ENCODE results near the gene GOLGB1.

DNA sequence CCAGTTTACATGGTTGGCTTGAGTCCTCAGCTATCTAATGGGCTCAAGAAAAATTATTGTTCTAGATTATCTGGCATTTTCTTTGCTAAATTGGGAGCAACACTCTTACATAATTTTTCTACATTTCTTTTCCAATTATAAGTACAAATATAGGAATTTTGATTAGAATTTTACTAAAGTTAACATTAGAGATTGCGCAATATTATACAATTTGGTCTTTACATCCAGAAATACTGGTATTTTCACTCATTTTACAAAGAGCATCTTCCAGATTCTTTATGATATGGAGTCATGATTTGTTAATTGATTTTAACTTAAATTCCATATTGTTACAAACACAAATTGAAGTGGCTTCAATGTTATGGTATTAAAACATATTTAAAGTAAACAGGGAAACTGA, 19.7 kb upstream of the GOLGB1 start:
- no peak for TF ChIP-seq MAX (IDR thresholded peaks at IDR 0.05; ENCODE audit: low read depth, low read length)
- no peak for TF ChIP-seq GABPA (IDR thresholded peaks at IDR 0.05; ENCODE audit: low read depth)
- no peak for TF ChIP-seq HDAC6 (IDR thresholded peaks at IDR 0.05; ENCODE audit: unreplicated experiment)
- no peak for TF ChIP-seq MYC (IDR thresholded peaks at IDR 0.05; ENCODE audit: insufficient read depth, insufficient read length, insufficient replicate concordance, low read length, severe bottlenecking)
- TF ChIP-seq POLR2AphosphoS5 (IDR thresholded peaks at IDR 0.05; ENCODE audit: low read length): no peak
- TF ChIP-seq CTCF (IDR thresholded peaks at IDR 0.05 in 2 of 3, conservative IDR thresholded peaks at IDR 0.05 in 1 of 3; ENCODE audit: control insufficient read depth in 2 of 3, extremely low read depth in 1 of 3, insufficient read depth in 1 of 3, low read depth in 3 of 3, low read length in 3 of 3): no peak
- no peak for TF ChIP-seq MTA2 (IDR thresholded peaks at IDR 0.05; ENCODE audit: low read depth)
- TF ChIP-seq ZZZ3 (IDR thresholded peaks at IDR 0.05; ENCODE audit: control insufficient read depth, insufficient read length, low read depth): no peak
- no peak for TF ChIP-seq TARDBP (IDR thresholded peaks at IDR 0.05; ENCODE audit: borderline replicate concordance)
- TF ChIP-seq EP300 (IDR thresholded peaks at IDR 0.05; ENCODE audit: borderline replicate concordance in 1 of 2, control insufficient read depth in 1 of 2, low read depth in 2 of 2, low read length in 2 of 2): no peak

Data from GM12878 (cell line).